ENCODE measurements around the gene SFXN2. TPM values are rescaled to one million over a fixed set of nuclear protein-coding genes. Genes with fewer than 3 reads are reported as not detected.

The SFXN2 gene
- total RNA-seq, 1 donor from 2014 or later = 4.2 TPM

DNA sequence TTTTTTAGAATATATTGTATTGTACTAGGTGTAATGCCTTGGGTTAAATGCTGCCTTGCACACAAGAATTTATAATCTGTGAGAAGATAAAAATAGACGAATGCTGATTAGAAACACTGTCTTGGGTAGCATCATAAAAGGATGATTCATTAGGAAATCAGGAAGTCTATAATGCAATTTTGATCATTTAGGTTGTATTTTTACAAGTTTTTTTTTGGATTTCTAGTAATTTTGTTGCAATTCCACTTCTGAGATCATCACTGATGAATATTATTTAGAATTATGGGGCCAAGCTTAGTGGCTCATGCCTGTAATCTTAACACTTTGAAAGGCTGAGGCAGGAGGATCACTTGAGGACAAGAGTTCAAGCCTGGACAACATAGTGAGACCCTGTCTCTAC is 58.9 kb downstream of the SFXN2 start:
- Histone ChIP-seq H3K4me1 (ENCODE audit: control insufficient read depth in 3 of 3, insufficient read depth in 3 of 3, low read length in 3 of 3) (peaks cover 38 to 66% (median 63%) of the 10 kb centered on the region in 3 donors), H3K4me3 (ENCODE audit: low read length in 3 of 3) (no peak overlapping the region), H3K27ac (ENCODE audit: low read depth, low read length) (peak overlapping the region; percentile 100), H3K9ac (ENCODE audit: low read depth in 1 of 3, low read length in 3 of 3) (no peak overlapping the region), H3K9me3 (ENCODE audit: control insufficient read depth in 3 of 3, low read length in 3 of 3) (no peaks in the 10 kb centered on the region), H3K36me3 (ENCODE audit: control insufficient read depth in 3 of 3, insufficient read depth in 3 of 3, low read length in 3 of 3) (no peaks in the 10 kb centered on the region), H3K27me3 (ENCODE audit: control insufficient read depth in 3 of 3, insufficient read depth in 3 of 3, low read length in 3 of 3) (no peaks in the 10 kb centered on the region)

- Histone ChIP-seq H3K4me3 (ENCODE audit: low read length in 3 of 3) (peak overlapping the region in 1 of 3 donors; percentile 97), H3K27ac (ENCODE audit: low read depth, low read length) (peak overlapping the region; percentile 100), H3K36me3 (ENCODE audit: control insufficient read depth in 3 of 3, insufficient read depth in 3 of 3, low read length in 3 of 3) (no peaks in the 10 kb centered on the region), H3K9me3 (ENCODE audit: control insufficient read depth in 3 of 3, low read length in 3 of 3) (no peaks in the 10 kb centered on the region), H3K9ac (ENCODE audit: low read depth in 1 of 3, low read length in 3 of 3) (peak overlapping the region in 1 of 3 donors; percentile 82), H3K4me1 (ENCODE audit: control insufficient read depth in 3 of 3, insufficient read depth in 3 of 3, low read length in 3 of 3) (peaks cover 44 to 72% (median 70%) of the 10 kb centered on the region in 3 donors), H3K27me3 (ENCODE audit: control insufficient read depth in 3 of 3, insufficient read depth in 3 of 3, low read length in 3 of 3) (no peaks in the 10 kb centered on the region)
Observed at GRCh38 chr10:102773986-102774385, 59.5 kb downstream of the SFXN2 start.

GRCh38 chr10:102775201-102775934 is 60.9 kb downstream of the SFXN2 start:
- H3K9ac ChIP-seq (ENCODE audit: low read depth in 1 of 3, low read length in 3 of 3) = peak overlapping the region; percentile 82 to 99 (median 96)

GRCh38 chr10:102775935-102776669 is 61.7 kb downstream of the SFXN2 start:
- H3K4me1 ChIP-seq (ENCODE audit: control insufficient read depth in 3 of 3, insufficient read depth in 3 of 3, low read length in 3 of 3) = peaks cover 63 to 78% (median 76%) of the 10 kb centered on the region in 3 donors
- peak overlapping the region; percentile 68 to 97 (median 92) for H3K4me3 ChIP-seq (ENCODE audit: low read length in 3 of 3)

More at GRCh38 chr10:102775201-102775934, 60.9 kb downstream of the SFXN2 start:
- peak overlapping the region; percentile 100 for H3K27ac ChIP-seq (ENCODE audit: low read depth, low read length)
- peaks cover 56 to 77% (median 75%) of the 10 kb centered on the region in 3 donors for H3K4me1 ChIP-seq (ENCODE audit: control insufficient read depth in 3 of 3, insufficient read depth in 3 of 3, low read length in 3 of 3)
- no peaks in the 10 kb centered on the region for H3K9me3 ChIP-seq (ENCODE audit: control insufficient read depth in 3 of 3, low read length in 3 of 3)
- H3K4me3 ChIP-seq (ENCODE audit: low read length in 3 of 3) = peak overlapping the region; percentile 68 to 97 (median 92)
- peaks cover 0 to under 1% (median 0%) of the 10 kb centered on the region in 3 donors for H3K36me3 ChIP-seq (ENCODE audit: control insufficient read depth in 3 of 3, insufficient read depth in 3 of 3, low read length in 3 of 3)
- H3K27me3 ChIP-seq (ENCODE audit: control insufficient read depth in 3 of 3, insufficient read depth in 3 of 3, low read length in 3 of 3) = no peaks in the 10 kb centered on the region

GRCh38 chr10:102776779-102777456 is 62.5 kb downstream of the SFXN2 start:
- H3K4me1 ChIP-seq (ENCODE audit: control insufficient read depth in 3 of 3, insufficient read depth in 3 of 3, low read length in 3 of 3) = peaks cover 71 to 86% (median 83%) of the 10 kb centered on the region in 3 donors
- peak overlapping the region; percentile 68 to 97 (median 92) for H3K4me3 ChIP-seq (ENCODE audit: low read length in 3 of 3)
- H3K27me3 ChIP-seq (ENCODE audit: control insufficient read depth in 3 of 3, insufficient read depth in 3 of 3, low read length in 3 of 3) = no peaks in the 10 kb centered on the region
- H3K9ac ChIP-seq (ENCODE audit: low read depth in 1 of 3, low read length in 3 of 3) = peak overlapping the region; percentile 82 to 99 (median 96)
- H3K9me3 ChIP-seq (ENCODE audit: control insufficient read depth in 3 of 3, low read length in 3 of 3) = no peaks in the 10 kb centered on the region
- peaks cover 0 to 4% (median 0%) of the 10 kb centered on the region in 3 donors for H3K36me3 ChIP-seq (ENCODE audit: control insufficient read depth in 3 of 3, insufficient read depth in 3 of 3, low read length in 3 of 3)
- peak overlapping the region; percentile 100 for H3K27ac ChIP-seq (ENCODE audit: low read depth, low read length)

More at GRCh38 chr10:102775935-102776669, 61.7 kb downstream of the SFXN2 start:
- peaks cover 0 to 4% (median 0%) of the 10 kb centered on the region in 3 donors for H3K36me3 ChIP-seq (ENCODE audit: control insufficient read depth in 3 of 3, insufficient read depth in 3 of 3, low read length in 3 of 3)
- peak overlapping the region; percentile 82 to 99 (median 96) for H3K9ac ChIP-seq (ENCODE audit: low read depth in 1 of 3, low read length in 3 of 3)
- H3K9me3 ChIP-seq (ENCODE audit: control insufficient read depth in 3 of 3, low read length in 3 of 3) = no peaks in the 10 kb centered on the region
- H3K27ac ChIP-seq (ENCODE audit: low read depth, low read length) = peak overlapping the region; percentile 100
- no peaks in the 10 kb centered on the region for H3K27me3 ChIP-seq (ENCODE audit: control insufficient read depth in 3 of 3, insufficient read depth in 3 of 3, low read length in 3 of 3)

- Histone ChIP-seq H3K27ac (ENCODE audit: low read depth, low read length) (peak overlapping the region; percentile 100), H3K4me3 (ENCODE audit: low read length in 3 of 3) (peak overlapping the region; percentile 68 to 97 (median 92)), H3K9me3 (ENCODE audit: control insufficient read depth in 3 of 3, low read length in 3 of 3) (no peaks in the 10 kb centered on the region), H3K4me1 (ENCODE audit: control insufficient read depth in 3 of 3, insufficient read depth in 3 of 3, low read length in 3 of 3) (peaks cover 79 to 95% (median 89%) of the 10 kb centered on the region in 3 donors), H3K27me3 (ENCODE audit: control insufficient read depth in 3 of 3, insufficient read depth in 3 of 3, low read length in 3 of 3) (no peaks in the 10 kb centered on the region), H3K9ac (ENCODE audit: low read depth in 1 of 3, low read length in 3 of 3) (peak overlapping the region; percentile 82 to 99 (median 96)), H3K36me3 (ENCODE audit: control insufficient read depth in 3 of 3, insufficient read depth in 3 of 3, low read length in 3 of 3) (peaks cover 0 to 4% (median 0%) of the 10 kb centered on the region in 3 donors)
Observed at GRCh38 chr10:102777711-102778453, 63.4 kb downstream of the SFXN2 start.

GRCh38 chr10:102778781-102779180 is 64.3 kb downstream of the SFXN2 start:
- H3K27ac ChIP-seq (ENCODE audit: low read depth, low read length) = peak overlapping the region; percentile 100
- H3K27me3 ChIP-seq (ENCODE audit: control insufficient read depth in 3 of 3, insufficient read depth in 3 of 3, low read length in 3 of 3) = no peaks in the 10 kb centered on the region
- H3K9ac ChIP-seq (ENCODE audit: low read depth in 1 of 3, low read length in 3 of 3) = peak overlapping the region in 1 of 3 donors; percentile 9
- peaks cover 84 to 97% (median 92%) of the 10 kb centered on the region in 3 donors for H3K4me1 ChIP-seq (ENCODE audit: control insufficient read depth in 3 of 3, insufficient read depth in 3 of 3, low read length in 3 of 3)
- H3K4me3 ChIP-seq (ENCODE audit: low read length in 3 of 3) = peak overlapping the region in 1 of 3 donors; percentile 68
- no peaks in the 10 kb centered on the region for H3K9me3 ChIP-seq (ENCODE audit: control insufficient read depth in 3 of 3, low read length in 3 of 3)
- peaks cover 0 to 4% (median 0%) of the 10 kb centered on the region in 3 donors for H3K36me3 ChIP-seq (ENCODE audit: control insufficient read depth in 3 of 3, insufficient read depth in 3 of 3, low read length in 3 of 3)

DNA sequence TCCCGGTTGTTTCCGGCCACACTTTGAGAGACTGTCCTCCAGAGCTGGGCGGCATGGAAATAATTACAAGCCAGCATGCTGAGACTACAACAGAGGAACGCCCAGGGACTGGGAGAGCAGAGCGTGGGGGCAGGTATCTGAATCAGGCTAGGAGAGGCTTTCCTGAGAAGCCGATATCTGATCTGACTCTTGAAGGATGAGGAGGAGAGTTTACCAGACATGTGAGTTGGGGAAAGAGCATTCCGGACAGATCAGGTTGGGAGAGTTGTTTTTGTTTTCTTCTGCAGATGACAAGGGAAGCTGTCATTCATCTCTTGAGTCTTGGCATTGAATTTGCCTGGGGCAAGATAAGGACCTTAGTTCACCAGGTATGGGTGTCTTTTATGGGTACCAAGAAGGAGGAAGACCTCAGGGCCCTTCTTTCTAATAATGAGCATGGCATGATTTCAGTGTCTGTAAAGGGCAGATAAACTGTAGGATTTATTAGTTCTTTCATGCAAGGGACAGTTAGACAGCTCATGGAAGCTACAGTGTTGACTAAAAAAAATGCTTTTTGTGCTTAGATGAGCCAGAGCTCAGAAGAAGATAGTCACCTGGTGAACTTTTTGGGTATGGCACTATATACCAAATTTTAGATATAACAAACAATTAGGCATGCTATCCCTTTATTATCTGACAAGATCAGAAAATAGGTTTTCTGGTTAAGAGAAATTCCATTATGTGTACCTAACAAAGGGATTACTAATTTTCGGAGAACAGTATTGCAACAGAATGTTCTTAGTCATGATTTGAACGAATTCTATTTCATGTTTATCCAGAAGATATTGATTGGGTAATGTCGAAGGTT is 65.5 kb downstream of the SFXN2 start:
- Histone ChIP-seq H3K9me3 (ENCODE audit: control insufficient read depth in 3 of 3, low read length in 3 of 3) (no peaks in the 10 kb centered on the region), H3K27ac (ENCODE audit: low read depth, low read length) (peak overlapping the region; percentile 100), H3K36me3 (ENCODE audit: control insufficient read depth in 3 of 3, insufficient read depth in 3 of 3, low read length in 3 of 3) (peaks cover 0 to 4% (median 0%) of the 10 kb centered on the region in 3 donors)

More for the DNA sequence above, 65.5 kb downstream of the SFXN2 start:
- peak overlapping the region in 2 of 3 donors; percentile 21 to 54 for H3K4me3 ChIP-seq (ENCODE audit: low read length in 3 of 3)
- no peaks in the 10 kb centered on the region for H3K27me3 ChIP-seq (ENCODE audit: control insufficient read depth in 3 of 3, insufficient read depth in 3 of 3, low read length in 3 of 3)
- peaks cover 77 to 90% (median 85%) of the 10 kb centered on the region in 3 donors for H3K4me1 ChIP-seq (ENCODE audit: control insufficient read depth in 3 of 3, insufficient read depth in 3 of 3, low read length in 3 of 3)
- H3K9ac ChIP-seq (ENCODE audit: low read depth in 1 of 3, low read length in 3 of 3) = peak overlapping the region; percentile 26 to 62 (median 51)
